Left lung (tissue), 10 donors: ENCODE data around the gene PARP3. TPM values are rescaled to one million over a fixed set of nuclear protein-coding genes. Genes with fewer than 3 reads are reported as not detected.

ENCODE experiments used
- ATAC-seq: fragments of 200-7000 bp; cut with Tn5 transposase; one replicate; pipeline ENCODE4 v1.9.1; 2020; ENCODE audit warnings: moderate library complexity
- DNase-seq, 4 donors: peaks; one replicate each; pipeline ENCODE4 v3.0.0-alpha.2; 2013 to 2020
- H3K27ac ChIP-seq, 2 donors: fragments of 200-600 bp; sonication (generic) in 1 of 2; one replicate each; pipeline versions ENCODE4 v1.5.0 to v1.8.0; 2020 to 2021
- H3K27me3 ChIP-seq, 2 donors: fragments of 200-600 bp; sonication (generic) in 1 of 2; one replicate each; pipeline versions ENCODE4 v1.5.0 to v1.8.0; 2020 to 2021
- H3K36me3 ChIP-seq, 2 donors: fragments of 200-600 bp; sonication (generic) in 1 of 2; one replicate each; pipeline versions ENCODE4 v1.5.0 to v1.8.0; 2020 to 2021
- H3K4me1 ChIP-seq, 2 donors: fragments of 200-600 bp; one replicate each; pipeline ENCODE4 v1.8.0; 2021
- H3K4me3 ChIP-seq, 2 donors: fragments of 200-600 bp; sonication (generic) in 1 of 2; one replicate each; pipeline versions ENCODE4 v1.5.0 to v1.8.0; 2020 to 2021; ENCODE audit warnings: mild to moderate bottlenecking in 1 of 2
- H3K9me3 ChIP-seq, 2 donors: fragments of 200-600 bp; sonication (generic) in 1 of 2; one replicate each; pipeline versions ENCODE4 v1.5.0 to v1.8.0; 2020 to 2021
- CTCF ChIP-seq, 2 donors: fragments of 200-600 bp; sonication (generic) in 1 of 2; IDR thresholded peaks; one replicate each; pipeline versions ENCODE4 v1.5.0 to v1.8.0; 2021; ENCODE audit warnings: antibody characterized with exemption in 2 of 2
- intact Hi-C, 2 donors: fragments of 100-400 bp; cut with DNase I; formaldehyde crosslinking; loops; one replicate each; pipeline versions ENCODE4 v1.11.2 to v1.14.2; 2022
- polyA plus RNA-seq, 6 donors: library from polyadenylated mRNA; unstranded; fragments of 120-200 nt; gene quantifications; one replicate each; pipeline ENCODE4 v1.2.1, GENCODE V29; 2013; ENCODE audit not compliant: insufficient read length in 6 of 6
- total RNA-seq, 2 donors: library from RNA; stranded (reverse); fragmentation: NEBNext Ultra II Directional; extraction: Animal tissue kit (Norgen Biotek cat#: 25700); gene quantifications; one replicate each; pipeline ENCODE4 v1.2.1, GENCODE V29; 2021
- donor health status: DM: no; HTN: yes; CAD: no.
- donor health status: DM: no; HTN: no; CAD: no.

Gene PARP3
- total and polyA plus RNA-seq, 8 donors: 16.5 to 24.1 (median 20.3) TPM

GRCh38 chr3:51934139-51934850 lies 7.9 kb upstream of the PARP3 start:
- Histone ChIP-seq H3K36me3 (peaks cover 0 to 82% of the 10 kb centered on the region in 2 donors), H3K9me3 (no peaks in the 10 kb centered on the region), H3K4me3 (no peak overlapping the region), H3K4me1 (peaks cover 0 to 7% of the 10 kb centered on the region in 2 donors), H3K27ac (no peak overlapping the region), H3K27me3 (no peaks in the 10 kb centered on the region)
- TF ChIP-seq CTCF (IDR thresholded peaks at IDR 0.05): no peak
- peak in 1 of 4 donors; percentile 73 for DNase-seq
- no peak for ATAC-seq
- intact Hi-C loops: no loop called here

GRCh38 chr3:51934991-51935885 lies 6.9 kb upstream of the PARP3 start:
- H3K27ac ChIP-seq: no peak overlapping the region
- ATAC-seq (no peak), DNase-seq (no peak)
- H3K27me3 ChIP-seq: no peaks in the 10 kb centered on the region
- peaks cover 0 to 82% of the 10 kb centered on the region in 2 donors for H3K36me3 ChIP-seq
- no peak for TF ChIP-seq CTCF (IDR thresholded peaks at IDR 0.05)
- peaks cover 0 to 14% of the 10 kb centered on the region in 2 donors for H3K4me1 ChIP-seq
- H3K4me3 ChIP-seq: no peak overlapping the region
- no peaks in the 10 kb centered on the region for H3K9me3 ChIP-seq
- intact Hi-C loops: no loop called here

- H3K4me3 ChIP-seq: no peak overlapping the region
- DNase-seq (no peak), ATAC-seq (no peak)
- no peak for TF ChIP-seq CTCF (IDR thresholded peaks at IDR 0.05)
- intact Hi-C loops: no loop called here
- H3K4me1 ChIP-seq: peaks cover 0 to 23% of the 10 kb centered on the region in 2 donors
- peaks cover 0 to 74% of the 10 kb centered on the region in 2 donors for H3K36me3 ChIP-seq
- no peaks in the 10 kb centered on the region for H3K27me3 ChIP-seq
- no peaks in the 10 kb centered on the region for H3K9me3 ChIP-seq
- H3K27ac ChIP-seq: no peak overlapping the region
These were observed 6.0 kb upstream of the PARP3 start for GRCh38 chr3:51935886-51936755.

GRCh38 chr3:51937014-51937413 lies 5.1 kb upstream of the PARP3 start:
- Histone ChIP-seq H3K36me3 (peaks cover 0 to 68% of the 10 kb centered on the region in 2 donors), H3K9me3 (no peaks in the 10 kb centered on the region), H3K4me1 (peaks cover 0 to 26% of the 10 kb centered on the region in 2 donors), H3K27me3 (no peaks in the 10 kb centered on the region), H3K4me3 (no peak overlapping the region), H3K27ac (no peak overlapping the region)
- ATAC-seq: no peak
- TF ChIP-seq CTCF (IDR thresholded peaks at IDR 0.05): no peak
- DNase-seq: no peak
- intact Hi-C loops: no loop called here
